HepG2 (cell line): ENCODE results near the gene ATP11A. TPM values are rescaled to one million over a fixed set of nuclear protein-coding genes. Genes with fewer than 3 reads are reported as not detected.

Experiments
- ADNP ChIP-seq: sonication (generic); formaldehyde crosslinking; IDR thresholded peaks from 2 replicates; pipeline ENCODE4 v1.4.0; 2020; ENCODE audit warnings: missing genetic modification reagents
- AHDC1 ChIP-seq: sonication (generic); formaldehyde crosslinking; IDR thresholded peaks from 2 replicates; pipeline ENCODE4 v1.5.1; 2020; ENCODE audit warnings: mild to moderate bottlenecking, missing genetic modification reagents, borderline replicate concordance
- FOXK2 ChIP-seq: fragments of 450-650 bp; IDR thresholded peaks from 2 replicates; pipeline ENCODE4 v1.6.1; 2016
- GATAD1 ChIP-seq: IDR thresholded peaks from 2 replicates; pipeline ENCODE4 v1.6.1; 2016; ENCODE audit warnings: missing genetic modification reagents, missing compliant biosample characterization
- GZF1 ChIP-seq: sonication (generic); formaldehyde crosslinking; IDR thresholded peaks from 2 replicates; pipeline ENCODE4 v1.5.1; 2020; ENCODE audit warnings: mild to moderate bottlenecking, missing genetic modification reagents
- HDAC2 ChIP-seq: sonication (generic); formaldehyde crosslinking; IDR thresholded peaks from 2 replicates; pipeline ENCODE4 v1.4.0; 2020; ENCODE audit warnings: missing genetic modification reagents
- KDM3A ChIP-seq: IDR thresholded peaks from 2 replicates; pipeline ENCODE4 v1.6.1; 2018; ENCODE audit warnings: low read depth, missing compliant biosample characterization
- KDM4B ChIP-seq: sonication (generic); formaldehyde crosslinking; IDR thresholded peaks from 2 replicates; pipeline ENCODE4 v1.4.0; 2020; ENCODE audit warnings: missing genetic modification reagents
- KLF9 ChIP-seq: IDR thresholded peaks from 2 replicates; pipeline ENCODE4 v1.6.1; 2016; ENCODE audit warnings: low read depth
- LBX2 ChIP-seq: sonication (generic); formaldehyde crosslinking; IDR thresholded peaks from 2 replicates; pipeline ENCODE4 v1.5.0; 2020; ENCODE audit warnings: missing genetic modification reagents, mild to moderate bottlenecking, borderline replicate concordance
- NBN ChIP-seq: fragments of 450-650 bp; conservative IDR thresholded peaks from 2 replicates; pipeline ENCODE4 v1.6.1; 2017
- NCOR1 ChIP-seq: fragments of 200-600 bp; sonication (generic); IDR thresholded peaks from 2 replicates; pipeline ENCODE4 v1.7.0; 2017; ENCODE audit warnings: antibody characterized with exemption, low read length, borderline replicate concordance
- NR2C2 ChIP-seq: sonication (generic); formaldehyde crosslinking; IDR thresholded peaks from 2 replicates; pipeline ENCODE4 v1.4.0; 2020; ENCODE audit warnings: missing genetic modification reagents, mild to moderate bottlenecking, moderate library complexity, borderline replicate concordance
- PAX8 ChIP-seq: sonication (generic); formaldehyde crosslinking; IDR thresholded peaks from 2 replicates; pipeline ENCODE4 v1.8.0; 2022; ENCODE audit warnings: mild to moderate bottlenecking, missing genetic modification reagents, borderline replicate concordance
- REPIN1 ChIP-seq: sonication (generic); formaldehyde crosslinking; IDR thresholded peaks from 2 replicates; pipeline ENCODE4 v1.8.0; 2022; ENCODE audit warnings: missing genetic modification reagents, low read depth, mild to moderate bottlenecking, borderline replicate concordance
- SMC3 ChIP-seq: IDR thresholded peaks from 2 replicates; pipeline ENCODE4 v1.6.1; 2011; ENCODE audit warnings: low read length, improper control_type of control experiment
- TBP ChIP-seq: sonication (generic); formaldehyde crosslinking; IDR thresholded peaks from 2 replicates; pipeline ENCODE4 v1.5.0; 2020; ENCODE audit warnings: missing genetic modification reagents
- TEAD2 ChIP-seq: sonication (generic); formaldehyde crosslinking; IDR thresholded peaks from 2 replicates; pipeline ENCODE4 v1.9.0; 2021; ENCODE audit warnings: missing genetic modification reagents
- TEF ChIP-seq: sonication (generic); formaldehyde crosslinking; IDR thresholded peaks from 2 replicates; pipeline ENCODE4 v1.5.0; 2020; ENCODE audit warnings: missing genetic modification reagents
- ZIK1 ChIP-seq: sonication (generic); formaldehyde crosslinking; IDR thresholded peaks from 2 replicates; pipeline ENCODE4 v1.5.0; 2020; ENCODE audit warnings: mild to moderate bottlenecking, low read depth, missing genetic modification reagents, borderline replicate concordance
- ZNF136 ChIP-seq: sonication (generic); formaldehyde crosslinking; IDR thresholded peaks from 2 replicates; pipeline ENCODE4 v1.8.1; 2022; ENCODE audit warnings: low read depth, mild to moderate bottlenecking, moderate library complexity, missing genetic modification reagents
- ZNF225 ChIP-seq: sonication (generic); formaldehyde crosslinking; IDR thresholded peaks from 2 replicates; pipeline ENCODE4 v1.4.0; 2020; ENCODE audit warnings: mild to moderate bottlenecking, missing genetic modification reagents
- ZNF263 ChIP-seq: sonication (generic); formaldehyde crosslinking; IDR thresholded peaks from 2 replicates; pipeline ENCODE4 v1.4.0; 2020; ENCODE audit warnings: missing genetic modification reagents
- ZNF644 ChIP-seq: IDR thresholded peaks from 2 replicates; pipeline ENCODE4 v1.6.1; 2016; ENCODE audit warnings: low read depth
- ZNF660 ChIP-seq: sonication (generic); formaldehyde crosslinking; IDR thresholded peaks from 2 replicates; pipeline ENCODE4 v1.5.1; 2020; ENCODE audit warnings: mild to moderate bottlenecking, low read depth, missing genetic modification reagents, borderline replicate concordance
- ZNF7 ChIP-seq: IDR thresholded peaks from 2 replicates; pipeline ENCODE4 v1.6.1; 2016; ENCODE audit warnings: missing biosample characterization, missing genetic modification reagents
- polyA plus RNA-seq, 8 experiments: library from polyadenylated mRNA; depleted of rRNA in 3 of 8; stranded (reverse) in 7 of 8; unstranded in 1 of 8; fragments of >200 nt; fragmentation: Illumina TruSeq in 4 of 8; extraction: Trizol in 4 of 8; gene quantifications; 2 replicates each; pipeline versions ENCODE4 v1.2.1 to v1.2.3, GENCODE V29; 2011 to 2016; ENCODE audit warnings: low read depth in 4 of 8, missing spikeins in 1 of 8, mixed read lengths in 1 of 8; ENCODE audit not compliant: insufficient read depth in 1 of 8
- total RNA-seq, 5 experiments: library from RNA; depleted of rRNA; stranded (reverse); fragments of >200 nt; fragmentation: Illumina TruSeq; extraction: Trizol; gene quantifications; 2 replicates each; pipeline ENCODE4 v1.2.3, GENCODE V29; 2016; ENCODE audit warnings: low read depth in 1 of 5

ATP11A gene
- total and polyA plus RNA-seq, 2 of the 13 experiments (the other 11 are each of a cell fraction or from before 2014, with no cell fraction given), result 18.4 to 20.1 TPM

GRCh38 chr13:112873851-112874750, 184.3 kb downstream of the ATP11A start (continued):
- TF ChIP-seq LBX2 (no peak), ZNF136 (CRISPR knock-in tag) (no peak), FOXK2 (no peak), ZNF263 (CRISPR knock-in tag) (0 out of 2 replicates have a peak, but pooled peaks have one; percentile 29), KDM4B (CRISPR knock-in tag) (no peak), ADNP (CRISPR knock-in tag) (no peak), GATAD1 (CRISPR knock-in tag) (no peak), REPIN1 (CRISPR knock-in tag) (no peak), GZF1 (CRISPR knock-in tag) (no peak), ZNF7 (CRISPR knock-in tag) (no peak), ZNF644 (CRISPR knock-in tag) (no peak), ZNF225 (no peak), SMC3 (peak; percentile 51), TEF (CRISPR knock-in tag) (no peak), ZIK1 (CRISPR knock-in tag) (no peak), NR2C2 (CRISPR knock-in tag) (no peak), KLF9 (CRISPR knock-in tag) (no peak), ZNF660 (CRISPR knock-in tag) (no peak), TBP (no peak), HDAC2 (CRISPR knock-in tag) (no peak), NBN (no peak), NCOR1 (no peak), AHDC1 (CRISPR knock-in tag) (no peak), PAX8 (CRISPR knock-in tag) (no peak), KDM3A (CRISPR knock-in tag) (no peak), TEAD2 (CRISPR knock-in tag) (no peak)
